Astrocyte of the spinal cord (primary cell): Measurements from ENCODE around the gene CEACAM20.
"Not testable (repeated sequence)": the region's sequence is repeated elsewhere in the genome, so short reads cannot be mapped to it uniquely, and the experiment has no call there.

ENCODE experiments used
- DNase-seq: peaks from one replicate; pipeline ENCODE4 v3.0.0; 2011; ENCODE audit warnings: low read depth, low spot score
- H3K4me3 ChIP-seq: 2 replicates; pipeline ENCODE4 v1.5.1; 2011; ENCODE audit warnings: low read depth, mild to moderate bottlenecking, low read length, moderate library complexity
- CTCF ChIP-seq: IDR thresholded peaks from 2 replicates; pipeline ENCODE4 v1.5.1; 2012; ENCODE audit warnings: low read depth, mild to moderate bottlenecking, low read length, inconsistent platforms
- in situ Hi-C: cut with HindIII; loops from 2 replicates; pipeline ENCODE4 v1.10.0; 2017; ENCODE audit warnings: low sequenced_read_pairs

CEACAM20 gene

GRCh38 chr19:44566984-44567383 lies 37.5 kb upstream of the CEACAM20 start:
- no peak overlapping the region for H3K4me3 ChIP-seq
- no peak for DNase-seq
- no peak for TF ChIP-seq CTCF
- in situ Hi-C loops = no loop called here

DNA sequence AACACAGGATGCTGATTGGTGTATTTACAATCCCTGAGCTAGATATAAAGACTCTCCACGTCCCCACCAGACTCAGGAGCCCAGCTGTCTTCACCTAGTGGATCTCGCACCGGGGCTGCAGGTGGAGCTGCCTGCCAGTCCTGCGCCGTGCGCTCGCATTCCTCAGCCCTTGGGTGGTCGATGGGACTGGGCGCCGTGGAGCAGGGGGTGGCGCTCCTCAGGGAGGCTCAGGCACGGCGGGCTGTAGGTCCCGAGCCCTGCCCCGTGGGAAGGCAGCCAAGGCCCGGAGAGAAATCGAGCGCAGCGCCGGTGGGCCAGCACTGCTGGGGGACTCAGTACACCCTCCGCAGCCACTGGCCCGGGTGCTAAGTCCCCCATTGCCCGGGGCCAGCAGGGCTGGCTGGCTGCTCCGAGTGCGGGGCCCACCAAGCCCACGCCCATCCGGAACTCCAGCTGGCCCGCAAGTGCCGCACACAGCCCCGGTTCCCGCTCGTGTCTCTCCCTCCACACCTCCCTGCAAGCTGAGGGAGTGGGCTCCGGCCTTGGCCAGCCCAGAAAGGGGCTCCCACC lies 33.7 kb upstream of the CEACAM20 start:
- H3K4me3 ChIP-seq, DNase-seq, in situ Hi-C loops: not testable (repeated sequence)

DNA sequence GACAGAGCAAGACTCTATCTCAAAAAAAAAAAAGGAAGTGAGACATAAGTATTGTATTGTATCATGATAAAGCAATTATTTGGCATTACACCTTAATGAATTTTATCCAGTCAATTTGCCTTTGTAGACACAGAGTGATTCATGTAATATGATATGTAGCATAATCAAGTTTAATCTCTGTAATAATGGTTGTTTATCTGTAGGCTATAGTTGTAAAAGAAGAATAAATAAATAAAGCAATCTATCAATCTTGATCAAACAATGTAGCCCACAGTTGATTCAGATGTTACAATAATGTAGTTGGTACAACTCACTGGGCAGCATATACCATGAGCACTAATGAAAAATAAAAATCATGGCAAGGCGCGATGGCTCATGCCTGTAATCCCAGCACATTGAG lies 28.5 kb upstream of the CEACAM20 start:
- no peak for DNase-seq
- no peak overlapping the region for H3K4me3 ChIP-seq
- TF ChIP-seq CTCF = no peak
- in situ Hi-C loops = no loop called here

DNA sequence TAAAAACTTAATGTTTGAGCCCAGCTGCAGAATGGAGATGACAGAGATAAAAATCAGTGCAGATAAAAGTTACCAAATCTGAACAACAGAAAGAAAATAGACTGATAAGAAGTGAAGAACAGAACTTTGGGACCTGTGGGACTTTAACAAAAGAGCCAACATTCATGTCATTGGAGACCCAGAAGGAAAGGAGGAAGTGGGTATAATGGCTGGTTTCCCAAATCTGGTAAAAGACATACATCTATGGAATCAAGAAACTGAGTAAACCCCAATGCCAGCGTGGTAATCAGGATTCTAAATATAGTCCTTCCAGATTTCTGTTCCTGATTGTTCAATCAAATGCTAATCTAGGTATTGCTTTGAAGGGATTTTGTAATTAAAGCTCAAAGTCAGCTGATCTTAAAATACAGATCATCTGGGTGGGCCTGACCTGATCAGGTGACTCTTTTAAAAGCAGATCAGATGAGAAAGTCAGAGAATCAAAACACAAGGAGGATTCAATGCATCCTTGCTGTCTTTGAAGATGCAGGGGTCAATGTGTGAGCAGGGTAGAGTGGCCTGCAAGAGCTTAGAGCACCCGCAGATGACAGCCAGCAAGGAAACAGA lies 25.3 kb upstream of the CEACAM20 start:
- TF ChIP-seq CTCF = no peak
- no peak for DNase-seq
- H3K4me3 ChIP-seq = no peak overlapping the region
- in situ Hi-C loops = no loop called here

DNA sequence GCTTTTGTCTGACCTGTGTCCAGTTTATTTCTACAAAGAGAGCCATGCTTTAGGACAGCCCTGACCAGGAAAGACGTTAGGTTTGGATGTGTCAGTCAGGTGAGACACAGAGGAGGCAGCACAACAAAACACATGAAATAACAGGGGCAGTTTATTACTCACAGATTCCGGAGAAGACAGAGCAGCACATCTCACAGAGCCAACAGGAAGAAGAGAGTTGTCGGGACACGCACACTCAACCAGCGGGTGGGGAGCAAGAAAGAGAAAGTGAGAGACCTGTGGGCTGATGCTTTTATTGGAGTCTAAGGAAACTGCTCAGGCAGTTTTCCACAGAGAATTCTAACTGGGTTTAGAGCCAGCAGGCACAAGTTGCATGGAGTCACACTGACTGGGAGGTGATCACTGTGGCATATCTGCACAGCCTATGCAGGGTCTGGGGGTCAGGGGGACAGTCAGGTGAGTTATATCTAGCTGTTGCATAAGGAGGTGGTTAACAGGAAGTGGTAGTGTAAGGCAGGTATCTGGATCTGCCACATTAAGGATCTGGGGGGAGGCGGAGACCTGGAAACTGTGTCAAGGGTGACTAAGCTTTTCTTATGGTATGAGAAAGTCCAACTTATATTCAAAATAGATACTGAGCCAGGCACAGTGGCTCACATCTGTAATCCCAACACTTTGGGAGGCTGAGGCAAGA lies 24.1 kb upstream of the CEACAM20 start:
- H3K4me3 ChIP-seq = no peak overlapping the region
- TF ChIP-seq CTCF = no peak
- in situ Hi-C loops = no loop called here
- DNase-seq = no peak

DNA sequence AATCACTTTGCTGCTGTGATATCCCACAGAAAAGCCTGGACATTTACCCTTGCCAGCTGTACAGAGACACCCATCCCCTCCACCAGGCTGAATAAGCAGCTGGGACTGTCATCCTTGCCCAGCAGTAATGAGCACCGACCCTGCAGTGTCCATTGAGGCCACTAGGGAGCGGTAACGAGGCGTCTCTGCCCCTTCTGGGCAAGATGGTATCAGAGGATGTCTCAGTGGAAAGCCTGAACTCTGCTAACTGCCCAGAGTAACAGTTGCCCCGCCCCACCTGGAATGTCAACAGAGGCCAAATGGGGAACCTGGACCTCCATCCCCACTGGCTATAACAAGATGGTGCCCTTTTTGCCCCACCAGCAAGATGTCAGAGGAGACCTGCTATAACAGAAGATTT lies 22.8 kb upstream of the CEACAM20 start:
- no peak for DNase-seq
- in situ Hi-C loops = no loop called here

More for the DNA sequence above, 22.8 kb upstream of the CEACAM20 start:
- no peak overlapping the region for H3K4me3 ChIP-seq
- peak; percentile 53 for TF ChIP-seq CTCF
